Gastrocnemius medialis (tissue), 4 donors: ENCODE results near the gene RNU11. TPM values are rescaled to one million over a fixed set of nuclear protein-coding genes. Genes with fewer than 3 reads are reported as not detected.
"Not testable (repeated sequence)": the region's sequence is repeated elsewhere in the genome, so short reads cannot be mapped to it uniquely, and the experiment has no call there.

ENCODE experiments used
- ATAC-seq, 2 donors: fragments of 150-250 bp; one replicate each; pipeline ENCODE4 v1.9.1; 2016
- DNase-seq, 2 donors: peaks; one replicate each; pipeline ENCODE4 v3.0.0-alpha.2; 2019
- H3K27ac ChIP-seq, 4 donors: fragments of 200-600 bp; sonication (generic); 1 replicate in 1 of 4; 2 replicates in 3 of 4; pipeline ENCODE4 v1.5.1; 2016 to 2018; ENCODE audit warnings: mild to moderate bottlenecking in 2 of 4, moderate library complexity in 1 of 4
- H3K27me3 ChIP-seq, 3 donors: fragments of 200-600 bp; sonication (generic) in 2 of 3; 1 replicate in 1 of 3; 2 replicates in 2 of 3; pipeline versions ENCODE4 v1.5.1 to v1.6.0; 2016 to 2019; ENCODE audit warnings: mild to moderate bottlenecking in 1 of 3, moderate library complexity in 1 of 3
- H3K36me3 ChIP-seq, 2 donors: fragments of 200-600 bp; sonication (generic) in 1 of 2; one replicate each; pipeline ENCODE4 v1.5.1; 2017 to 2018
- H3K4me1 ChIP-seq, 2 donors: fragments of 200-600 bp; sonication (generic) in 1 of 2; one replicate each; pipeline ENCODE4 v1.5.1; 2016 to 2017; ENCODE audit warnings: mild to moderate bottlenecking in 2 of 2
- H3K4me3 ChIP-seq, 4 donors: fragments of 200-600 bp; sonication (generic) in 3 of 4; 1 replicate in 1 of 4; 2 replicates in 3 of 4; pipeline ENCODE4 v1.5.1; 2016 to 2019; ENCODE audit warnings: mild to moderate bottlenecking in 2 of 4
- H3K9me3 ChIP-seq, 3 donors: fragments of 200-600 bp; sonication (generic) in 2 of 3; 1 replicate in 1 of 3; 2 replicates in 2 of 3; pipeline ENCODE4 v1.5.1; 2016 to 2019
- CTCF ChIP-seq, 5 experiments: fragments of 450-650 bp in 3 of 5; fragments of 200-600 bp in 2 of 5; sonication (generic) in 2 of 5; IDR thresholded peaks in 4 of 5; conservative IDR thresholded peaks in 1 of 5; 1 replicate in 4 of 5; 2 replicates in 1 of 5; pipeline ENCODE4 v1.5.1; 2016 to 2019; ENCODE audit warnings: antibody characterized with exemption in 5 of 5, mild to moderate bottlenecking in 3 of 5, moderate library complexity in 3 of 5
- POLR2A ChIP-seq, 2 donors: fragments of 450-650 bp; IDR thresholded peaks; one replicate each; pipeline ENCODE4 v1.6.1; 2017; ENCODE audit warnings: antibody characterized with exemption in 2 of 2, mild to moderate bottlenecking in 2 of 2, moderate library complexity in 2 of 2
- in situ Hi-C, 4 donors: fragments of 200-750 bp; cut with MboI; loops; one replicate each; pipeline versions ENCODE4 v1.15.0 to v1.8.0; 2017; ENCODE audit warnings: low sequenced_read_pairs in 4 of 4
- intact Hi-C: fragments of 100-400 bp; cut with DNase I; formaldehyde crosslinking; loops from one replicate; pipeline ENCODE4 v1.15.1; 2023; ENCODE audit warnings: low total_unique reads
- total RNA-seq, 4 donors: library from RNA; depleted of rRNA; stranded (reverse); fragments of >200 nt; gene quantifications; one replicate each; pipeline versions ENCODE4 v1.1.0 to v1.2.3, GENCODE V29; 2016

The RNU11 gene
- total RNA-seq, 4 donors from 2014 or later, result not detected

- no peaks in the 10 kb centered on the region for H3K9me3 ChIP-seq
- intact Hi-C loops, result no loop called here
- TF ChIP-seq CTCF (IDR thresholded peaks at IDR 0.05 in 4 of 5, conservative IDR thresholded peaks at IDR 0.05 in 1 of 5) (no peak), POLR2A (IDR thresholded peaks at IDR 0.05) (no peak)
- peaks cover 18 to 24% of the 10 kb centered on the region in 2 donors for H3K4me1 ChIP-seq
- in situ Hi-C loops, result no loop called here
- no peak for DNase-seq
- no peaks in the 10 kb centered on the region for H3K36me3 ChIP-seq
- H3K27ac ChIP-seq, result peak overlapping the region in 1 of 4 donors; percentile 11
- H3K27me3 ChIP-seq, result no peaks in the 10 kb centered on the region
- H3K4me3 ChIP-seq, result no peak overlapping the region
- no peak for ATAC-seq
These were observed 22.9 kb downstream of the RNU11 start for GRCh38 chr1:28671254-28671780.

- H3K36me3 ChIP-seq, H3K27ac ChIP-seq, intact Hi-C loops, H3K9me3 ChIP-seq, in situ Hi-C loops, ATAC-seq, H3K27me3 ChIP-seq, H3K4me3 ChIP-seq, DNase-seq: not testable (repeated sequence)
- H3K4me1 ChIP-seq, result peaks cover 13 to 17% of the 10 kb centered on the region in 2 donors
These were observed 24.6 kb downstream of the RNU11 start for GRCh38 chr1:28672971-28673370.

GRCh38 chr1:28675924-28676257 lies 27.5 kb downstream of the RNU11 start:
- ATAC-seq (no peak), DNase-seq (no peak)
- Histone ChIP-seq H3K36me3 (no peaks in the 10 kb centered on the region), H3K4me1 (peaks cover 4 to 8% of the 10 kb centered on the region in 2 donors), H3K27me3 (no peaks in the 10 kb centered on the region), H3K4me3 (peak overlapping the region in 2 of 4 donors; percentile 15 to 22), H3K27ac (peak overlapping the region; percentile 74 to 83 (median 82)), H3K9me3 (no peaks in the 10 kb centered on the region)
- in situ Hi-C loops, result no loop called here
- no peak for TF ChIP-seq POLR2A (IDR thresholded peaks at IDR 0.05)
- no peak for TF ChIP-seq CTCF (IDR thresholded peaks at IDR 0.05 in 4 of 5, conservative IDR thresholded peaks at IDR 0.05 in 1 of 5)
- intact Hi-C loops, result loop anchor here (2.0 kb wide), 1 partner anchor 59 kb away; no protein-coding TSS in a partner anchor

- Histone ChIP-seq H3K27me3 (no peaks in the 10 kb centered on the region), H3K36me3 (peaks cover 0 to 13% of the 10 kb centered on the region in 2 donors), H3K4me1 (peaks cover 1 to 8% of the 10 kb centered on the region in 2 donors), H3K27ac (no peak overlapping the region), H3K9me3 (no peaks in the 10 kb centered on the region), H3K4me3 (no peak overlapping the region)
- TF ChIP-seq CTCF (IDR thresholded peaks at IDR 0.05 in 4 of 5, conservative IDR thresholded peaks at IDR 0.05 in 1 of 5) (no peak), POLR2A (IDR thresholded peaks at IDR 0.05) (no peak)
- in situ Hi-C loops (no loop called here), intact Hi-C loops (no loop called here)
- ATAC-seq, result no peak
- DNase-seq, result no peak
These were observed 31.8 kb downstream of the RNU11 start for GRCh38 chr1:28680151-28680550.

GRCh38 chr1:28682840-28683239 lies 34.4 kb downstream of the RNU11 start:
- Histone ChIP-seq H3K27ac (no peak overlapping the region), H3K9me3 (no peaks in the 10 kb centered on the region), H3K27me3 (no peaks in the 10 kb centered on the region), H3K4me1 (no peaks in the 10 kb centered on the region), H3K4me3 (no peak overlapping the region), H3K36me3 (peaks cover 0 to 14% of the 10 kb centered on the region in 2 donors)
- ATAC-seq (no peak), DNase-seq (no peak)
- TF ChIP-seq POLR2A (IDR thresholded peaks at IDR 0.05) (no peak), CTCF (IDR thresholded peaks at IDR 0.05 in 4 of 5, conservative IDR thresholded peaks at IDR 0.05 in 1 of 5) (no peak)
- in situ Hi-C loops (no loop called here), intact Hi-C loops (no loop called here)
